ENCODE data around the gene SPOCK3. TPM values are rescaled to one million over a fixed set of nuclear protein-coding genes. Genes with fewer than 3 reads are reported as not detected.

SPOCK3 gene
- total and polyA plus RNA-seq, 2 experiments from 2014 or later = 1.6 to 4.1 TPM

DNA sequence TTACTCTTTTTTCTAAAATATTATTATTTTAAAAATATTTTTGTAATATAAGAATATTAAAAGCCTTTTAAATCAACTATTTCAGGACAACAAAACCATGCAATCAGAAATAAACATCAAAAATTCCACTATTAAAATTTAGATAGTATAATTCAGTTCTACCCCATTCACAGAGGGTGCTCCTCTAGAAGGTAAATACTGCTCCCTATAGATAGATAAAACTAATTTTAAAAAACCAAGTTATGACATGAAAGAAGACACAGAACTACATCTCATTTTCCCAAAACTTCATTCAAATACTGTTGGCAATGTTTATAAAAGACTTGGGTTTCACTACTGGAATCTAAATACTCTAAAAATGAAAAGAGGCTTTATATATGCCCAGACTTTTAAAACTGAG, 219.3 kb downstream of the SPOCK3 start (continued):
- no peak for TF ChIP-seq EZH2phosphoT487 (IDR thresholded peaks at IDR 0.05; ENCODE audit: unreplicated experiment)
- no peak for TF ChIP-seq JUNB (IDR thresholded peaks at IDR 0.05; ENCODE audit: unreplicated experiment)
- no peak for TF ChIP-seq ZNF114 (CRISPR knock-in tag; IDR thresholded peaks at IDR 0.05)
- no peak for TF ChIP-seq CTCF (conservative IDR thresholded peaks at IDR 0.05; ENCODE audit: low read depth in 2 of 2)
- no peak for TF ChIP-seq POLR2AphosphoS5 (IDR thresholded peaks at IDR 0.05; ENCODE audit: low read depth)

DNA sequence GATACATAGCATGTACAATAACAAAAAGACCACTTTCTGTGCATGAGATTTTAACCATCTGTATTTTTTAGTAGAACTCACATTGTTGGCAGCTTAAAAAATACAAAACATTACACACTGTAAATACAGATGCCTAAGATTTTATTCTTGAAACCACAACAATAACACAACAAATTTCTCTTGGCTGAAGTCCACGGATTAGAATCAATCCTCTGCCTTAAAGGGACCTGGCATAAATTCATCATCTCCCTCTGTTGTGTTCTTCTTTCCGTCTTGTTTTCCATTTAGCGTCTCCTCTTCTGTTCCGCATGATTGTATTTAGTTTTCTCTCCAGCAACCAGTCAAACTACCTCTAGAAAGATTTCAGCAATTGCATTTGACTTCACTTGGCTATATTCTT, 231.0 kb downstream of the SPOCK3 start:
- Mint-ChIP-seq H3K4me1 (no peaks in the 10 kb centered on the region), H3K36me3 (ENCODE audit: low read depth) (no peaks in the 10 kb centered on the region), H3K4me3 (no peak overlapping the region), H3K27ac (no peak overlapping the region), H3K27me3 (ENCODE audit: insufficient read depth, low read depth, poor library complexity) (no peaks in the 10 kb centered on the region), H3K9me3 (no peaks in the 10 kb centered on the region)
- no peak overlapping the region for H3K4me2 ChIP-seq
- H3K4me1 ChIP-seq (ENCODE audit: insufficient read depth) = no peaks in the 10 kb centered on the region
- H2AFZ ChIP-seq = no peak overlapping the region
- no peak overlapping the region for H3K27ac ChIP-seq (ENCODE audit: low read depth)
- H3F3A ChIP-seq (replicated peaks; ENCODE audit: low read depth) = no peaks in the 10 kb centered on the region
- DNase-seq (ENCODE audit: low spot score) (no peak), ATAC-seq (no peak)
- no peak overlapping the region for H3K4me3 ChIP-seq
- H3K79me2 ChIP-seq (replicated peaks; ENCODE audit: insufficient read depth) = no peaks in the 10 kb centered on the region
- no peaks in the 10 kb centered on the region for H3K27me3 ChIP-seq (ENCODE audit: insufficient read depth)
- H4K20me1 ChIP-seq (replicated peaks; ENCODE audit: insufficient read depth) = no peaks in the 10 kb centered on the region
- no peaks in the 10 kb centered on the region for H3K9me2 ChIP-seq (ENCODE audit: insufficient read depth)
- no peaks in the 10 kb centered on the region for H3K36me3 ChIP-seq (ENCODE audit: insufficient read depth)
- TF ChIP-seq CTCF (conservative IDR thresholded peaks at IDR 0.05; ENCODE audit: low read depth in 2 of 2) (no peak), ZNF462 (CRISPR knock-in tag; IDR thresholded peaks at IDR 0.05) (no peak), JUNB (IDR thresholded peaks at IDR 0.05; ENCODE audit: unreplicated experiment) (no peak), STAT1 (IDR thresholded peaks at IDR 0.05; ENCODE audit: unreplicated experiment) (no peak), EZH2 (IDR thresholded peaks at IDR 0.05; ENCODE audit: low read depth, unreplicated experiment) (no peak), NANOG (IDR thresholded peaks at IDR 0.05; ENCODE audit: borderline replicate concordance) (no peak), CREB1 (CRISPR knock-in tag; IDR thresholded peaks at IDR 0.05; ENCODE audit: low read depth) (no peak), EZH2phosphoT487 (IDR thresholded peaks at IDR 0.05; ENCODE audit: unreplicated experiment) (no peak), ZNF114 (CRISPR knock-in tag; IDR thresholded peaks at IDR 0.05) (no peak)
- TF ChIP-seq, protein P1, sequence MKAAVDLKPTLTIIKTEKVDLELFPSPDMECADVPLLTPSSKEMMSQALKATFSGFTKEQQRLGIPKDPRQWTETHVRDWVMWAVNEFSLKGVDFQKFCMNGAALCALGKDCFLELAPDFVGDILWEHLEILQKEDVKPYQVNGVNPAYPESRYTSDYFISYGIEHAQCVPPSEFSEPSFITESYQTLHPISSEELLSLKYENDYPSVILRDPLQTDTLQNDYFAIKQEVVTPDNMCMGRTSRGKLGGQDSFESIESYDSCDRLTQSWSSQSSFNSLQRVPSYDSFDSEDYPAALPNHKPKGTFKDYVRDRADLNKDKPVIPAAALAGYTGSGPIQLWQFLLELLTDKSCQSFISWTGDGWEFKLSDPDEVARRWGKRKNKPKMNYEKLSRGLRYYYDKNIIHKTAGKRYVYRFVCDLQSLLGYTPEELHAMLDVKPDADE (IDR thresholded peaks at IDR 0.05) = no peak

All from GM23338 (cell line).